Measurements from ENCODE around the gene COX7B2. TPM values are rescaled to one million over a fixed set of nuclear protein-coding genes. Genes with fewer than 3 reads are reported as not detected.

The COX7B2 gene
- total RNA-seq, 1 experiment from 2014 or later, result not detected

- Histone ChIP-seq H3K9me3 (replicated peaks) (no peaks in the 10 kb centered on the region), H3K27ac (no peak overlapping the region), H3K27me3 (no peaks in the 10 kb centered on the region), H3K36me3 (no peaks in the 10 kb centered on the region), H3K4me3 (no peak overlapping the region), H3K4me1 (no peaks in the 10 kb centered on the region)
- no peak for DNase-seq
Observed at GRCh38 chr4:46930891-46931290, 21.8 kb upstream of the COX7B2 start.

- Histone ChIP-seq H3K36me3 (no peaks in the 10 kb centered on the region), H3K4me1 (no peaks in the 10 kb centered on the region), H3K9me3 (replicated peaks) (no peaks in the 10 kb centered on the region), H3K27me3 (no peaks in the 10 kb centered on the region), H3K27ac (no peak overlapping the region), H3K4me3 (no peak overlapping the region)
- DNase-seq, result no peak
Observed at GRCh38 chr4:46927201-46927600, 18.2 kb upstream of the COX7B2 start.

- no peak for DNase-seq
- H3K36me3 ChIP-seq, result no peaks in the 10 kb centered on the region
- H3K4me1 ChIP-seq, result no peaks in the 10 kb centered on the region
- H3K27me3 ChIP-seq, result no peaks in the 10 kb centered on the region
- H3K4me3 ChIP-seq, result no peak overlapping the region
- no peaks in the 10 kb centered on the region for H3K9me3 ChIP-seq (replicated peaks)
- H3K27ac ChIP-seq, result no peak overlapping the region
Observed at GRCh38 chr4:46924789-46925529, 15.9 kb upstream of the COX7B2 start.

GRCh38 chr4:46922205-46922604, 13.2 kb upstream of the COX7B2 start:
- no peak for DNase-seq
- Histone ChIP-seq H3K27me3 (no peaks in the 10 kb centered on the region), H3K9me3 (replicated peaks) (no peaks in the 10 kb centered on the region), H3K4me1 (no peaks in the 10 kb centered on the region), H3K27ac (no peak overlapping the region), H3K4me3 (no peak overlapping the region), H3K36me3 (no peaks in the 10 kb centered on the region)

DNA sequence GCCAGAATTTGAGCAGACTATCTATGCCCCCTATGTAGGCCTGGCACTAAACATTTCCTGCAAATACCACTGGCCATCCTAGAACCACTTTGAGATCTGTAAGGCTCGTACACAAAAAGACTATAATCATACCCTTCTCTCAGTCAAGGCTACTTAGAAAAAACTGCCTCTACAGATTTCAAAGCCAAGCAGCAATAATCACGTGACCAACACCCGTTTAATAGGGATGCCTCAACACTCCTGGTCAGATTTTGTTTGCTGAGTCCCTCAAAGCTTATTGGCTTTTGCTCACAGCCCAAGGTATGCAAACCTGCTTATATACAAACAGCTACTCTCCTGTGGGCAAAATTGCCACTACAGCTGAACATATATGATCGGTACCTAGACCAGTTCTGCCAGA, 897 bp downstream of the COX7B2 start:
- H3K27me3 ChIP-seq, result no peaks in the 10 kb centered on the region
- H3K4me1 ChIP-seq, result no peaks in the 10 kb centered on the region
- H3K9me3 ChIP-seq (replicated peaks), result no peaks in the 10 kb centered on the region
- H3K36me3 ChIP-seq, result no peaks in the 10 kb centered on the region
- H3K27ac ChIP-seq, result no peak overlapping the region
- no peak overlapping the region for H3K4me3 ChIP-seq
- no peak for DNase-seq

DNA sequence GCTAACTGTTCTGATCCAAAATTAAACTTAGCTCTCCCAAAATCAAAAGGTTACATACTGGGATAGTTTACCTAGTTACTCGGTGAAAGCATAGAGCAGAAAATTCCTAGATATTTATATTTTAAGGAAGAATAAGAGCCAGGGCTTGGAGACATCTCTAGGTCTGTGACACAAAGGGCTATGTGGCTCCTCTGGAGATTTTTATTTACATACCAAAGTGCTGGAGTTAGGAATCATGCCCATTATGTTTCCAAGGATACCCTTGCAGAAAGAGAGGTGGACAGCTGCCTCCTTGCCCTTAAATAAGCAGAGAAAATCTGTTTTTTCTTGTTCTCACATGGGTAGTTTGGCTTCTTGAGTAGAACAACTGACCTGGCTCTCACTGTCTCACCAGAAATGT, 9.0 kb downstream of the COX7B2 start:
- H3K4me3 ChIP-seq, result no peak overlapping the region
- no peaks in the 10 kb centered on the region for H3K9me3 ChIP-seq (replicated peaks)
- H3K27ac ChIP-seq, result no peak overlapping the region
- H3K4me1 ChIP-seq, result no peaks in the 10 kb centered on the region
- DNase-seq, result no peak
- H3K27me3 ChIP-seq, result no peaks in the 10 kb centered on the region
- no peaks in the 10 kb centered on the region for H3K36me3 ChIP-seq

DNA sequence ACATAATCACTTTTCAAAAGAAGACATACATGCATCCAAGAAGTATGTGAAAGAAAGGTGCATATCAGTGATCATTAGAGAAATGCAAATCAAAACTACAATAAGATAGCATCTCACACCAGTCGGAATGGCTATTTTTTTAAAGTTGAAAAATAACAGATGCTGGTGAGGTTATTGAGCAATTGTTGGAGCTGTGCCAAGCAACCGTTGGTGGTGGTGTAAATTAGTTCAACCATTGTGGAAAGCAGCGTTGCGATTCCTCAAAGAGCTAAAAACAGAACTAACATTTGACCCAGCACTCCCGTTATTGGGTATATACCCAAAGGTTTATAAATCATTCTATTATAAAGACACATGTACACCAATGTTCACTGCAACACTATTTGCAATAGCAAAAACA, 14.2 kb downstream of the COX7B2 start:
- Histone ChIP-seq H3K4me1 (no peaks in the 10 kb centered on the region), H3K9me3 (replicated peaks) (no peaks in the 10 kb centered on the region), H3K4me3 (no peak overlapping the region), H3K36me3 (no peaks in the 10 kb centered on the region), H3K27ac (no peak overlapping the region), H3K27me3 (no peaks in the 10 kb centered on the region)
- peak in 1 of 2 experiments; percentile 3 for DNase-seq

GRCh38 chr4:46890056-46890455, 19.0 kb downstream of the COX7B2 start:
- H3K36me3 ChIP-seq, result no peaks in the 10 kb centered on the region
- no peaks in the 10 kb centered on the region for H3K27me3 ChIP-seq
- no peaks in the 10 kb centered on the region for H3K9me3 ChIP-seq (replicated peaks)
- H3K4me1 ChIP-seq, result no peaks in the 10 kb centered on the region
- no peak overlapping the region for H3K27ac ChIP-seq
- no peak for DNase-seq
- H3K4me3 ChIP-seq, result no peak overlapping the region

- no peaks in the 10 kb centered on the region for H3K27me3 ChIP-seq
- no peak overlapping the region for H3K4me3 ChIP-seq
- no peaks in the 10 kb centered on the region for H3K36me3 ChIP-seq
- no peaks in the 10 kb centered on the region for H3K9me3 ChIP-seq (replicated peaks)
- no peaks in the 10 kb centered on the region for H3K4me1 ChIP-seq
- H3K27ac ChIP-seq, result no peak overlapping the region
- no peak for DNase-seq
Observed at GRCh38 chr4:46889410-46889809, 19.6 kb downstream of the COX7B2 start.

DNA sequence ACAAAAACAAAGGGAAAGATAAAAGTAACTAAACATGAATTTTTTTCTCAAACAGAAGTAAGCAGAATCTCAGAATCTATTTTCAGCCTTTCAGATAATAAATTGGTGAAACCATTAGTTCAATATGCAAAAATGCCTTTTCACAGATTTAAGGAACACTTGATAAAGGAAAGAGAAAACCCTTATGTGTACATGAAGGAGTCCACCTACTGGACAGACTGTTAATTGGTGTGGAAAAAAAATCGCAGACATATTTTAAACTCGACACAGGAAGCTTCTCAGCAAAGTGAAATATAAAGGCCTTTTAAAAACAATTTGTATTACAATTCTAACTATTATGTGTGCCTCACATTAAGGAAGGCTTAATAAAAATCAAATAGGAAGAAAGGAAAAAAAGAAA, 22.3 kb downstream of the COX7B2 start:
- Histone ChIP-seq H3K27me3 (no peaks in the 10 kb centered on the region), H3K4me1 (no peaks in the 10 kb centered on the region), H3K4me3 (no peak overlapping the region), H3K36me3 (no peaks in the 10 kb centered on the region), H3K27ac (no peak overlapping the region), H3K9me3 (replicated peaks) (no peaks in the 10 kb centered on the region)
- DNase-seq, result no peak

- no peaks in the 10 kb centered on the region for H3K27me3 ChIP-seq
- H3K36me3 ChIP-seq, result no peaks in the 10 kb centered on the region
- H3K27ac ChIP-seq, result no peak overlapping the region
- no peak overlapping the region for H3K4me3 ChIP-seq
- DNase-seq, result peak in 1 of 2 experiments; percentile 4
- H3K4me1 ChIP-seq, result no peaks in the 10 kb centered on the region
- no peaks in the 10 kb centered on the region for H3K9me3 ChIP-seq (replicated peaks)
Observed at GRCh38 chr4:46878641-46879040, 30.4 kb downstream of the COX7B2 start.

DNA sequence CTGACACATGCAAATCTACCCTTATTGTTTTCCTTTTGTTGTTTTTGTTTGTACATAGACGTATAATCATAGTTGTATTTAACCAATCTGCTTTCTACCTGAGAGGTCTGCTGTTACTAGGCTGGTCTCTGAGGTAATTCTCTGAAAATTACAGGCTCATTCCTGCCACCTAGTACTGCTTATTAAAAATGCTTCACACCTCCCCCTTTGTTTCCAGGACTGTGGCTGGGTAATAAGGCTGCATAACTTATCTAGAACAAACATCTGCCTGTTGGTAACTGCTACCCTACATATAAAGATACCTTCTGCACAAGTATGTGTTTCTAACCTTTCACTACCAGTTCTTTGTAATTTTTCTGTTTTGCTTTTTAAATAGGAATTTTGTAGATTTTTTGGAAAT, 34.2 kb downstream of the COX7B2 start:
- no peak for DNase-seq
- no peak overlapping the region for H3K4me3 ChIP-seq
- H3K27ac ChIP-seq, result no peak overlapping the region
- H3K27me3 ChIP-seq, result no peaks in the 10 kb centered on the region
- no peaks in the 10 kb centered on the region for H3K4me1 ChIP-seq
- no peaks in the 10 kb centered on the region for H3K36me3 ChIP-seq
- H3K9me3 ChIP-seq (replicated peaks), result no peaks in the 10 kb centered on the region

- Histone ChIP-seq H3K27me3 (no peaks in the 10 kb centered on the region), H3K9me3 (replicated peaks) (no peaks in the 10 kb centered on the region), H3K27ac (no peak overlapping the region), H3K4me1 (no peaks in the 10 kb centered on the region), H3K4me3 (no peak overlapping the region), H3K36me3 (no peaks in the 10 kb centered on the region)
- DNase-seq, result no peak
Observed at GRCh38 chr4:46870411-46870810, 38.6 kb downstream of the COX7B2 start.

- Histone ChIP-seq H3K4me1 (no peaks in the 10 kb centered on the region), H3K36me3 (no peaks in the 10 kb centered on the region), H3K27me3 (no peaks in the 10 kb centered on the region), H3K27ac (no peak overlapping the region), H3K9me3 (replicated peaks) (no peaks in the 10 kb centered on the region), H3K4me3 (no peak overlapping the region)
- no peak for DNase-seq
Observed at GRCh38 chr4:46856333-46856732, 52.7 kb downstream of the COX7B2 start.

DNA sequence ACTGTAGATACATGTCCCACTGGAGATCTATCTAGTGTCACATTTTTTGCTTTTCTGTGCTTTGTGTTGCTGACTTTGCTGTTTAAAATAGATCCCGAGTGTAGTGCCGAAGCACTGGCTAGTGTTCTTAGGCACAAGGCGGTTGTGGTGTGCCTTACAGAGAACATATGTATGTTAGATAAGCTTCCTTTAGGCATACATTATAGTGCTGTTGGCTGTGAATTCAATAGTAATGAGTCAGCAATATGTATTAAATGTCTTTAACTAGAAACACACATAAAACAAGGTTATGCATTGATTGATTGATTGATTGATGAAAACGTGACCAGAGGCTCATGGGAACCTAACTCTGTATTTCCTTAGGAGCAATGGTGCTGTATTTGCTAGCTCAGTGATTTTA, 56.2 kb downstream of the COX7B2 start:
- Histone ChIP-seq H3K4me1 (no peaks in the 10 kb centered on the region), H3K27ac (no peak overlapping the region), H3K36me3 (no peaks in the 10 kb centered on the region), H3K27me3 (0 out of 2 replicates have a peak, but pooled peaks cover 4% of the 10 kb centered on the region), H3K4me3 (no peak overlapping the region), H3K9me3 (replicated peaks) (no peaks in the 10 kb centered on the region)
- no peak for DNase-seq

DNA sequence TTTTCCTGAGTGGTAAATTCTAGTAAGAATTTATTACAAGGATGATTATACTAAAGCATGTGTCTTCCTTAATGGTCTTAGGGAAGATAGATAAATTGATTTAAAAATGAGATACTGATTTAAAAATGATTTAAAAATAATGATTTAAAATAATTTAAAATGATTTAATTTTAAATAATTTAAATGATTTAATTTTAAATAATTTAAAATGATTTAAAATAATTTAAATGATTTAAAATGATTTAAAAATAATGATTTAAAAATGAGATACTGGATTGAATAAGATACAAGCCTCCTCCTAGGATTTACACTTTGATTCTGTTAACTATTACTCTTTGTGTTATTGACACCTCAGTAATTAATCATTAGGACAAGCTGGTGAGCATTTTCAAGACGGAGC, 59.0 kb downstream of the COX7B2 start:
- Histone ChIP-seq H3K27ac (no peak overlapping the region), H3K9me3 (replicated peaks) (no peaks in the 10 kb centered on the region), H3K36me3 (no peaks in the 10 kb centered on the region), H3K4me3 (no peak overlapping the region), H3K4me1 (no peaks in the 10 kb centered on the region), H3K27me3 (0 out of 2 replicates have a peak, but pooled peaks cover 4% of the 10 kb centered on the region)
- no peak for DNase-seq
